ENCODE results near the gene HS6ST3.

The HS6ST3 gene

GRCh38 chr13:96492766-96493165, 402.9 kb downstream of the HS6ST3 start:
- no peaks in the 10 kb centered on the region for H4K20me1 ChIP-seq (ENCODE audit: insufficient read depth, low read length)
- no peak overlapping the region for H3K4me2 ChIP-seq (ENCODE audit: insufficient read depth, low read length)
- no peaks in the 10 kb centered on the region for H3K27me3 ChIP-seq (ENCODE audit: insufficient read depth, low read length, poor library complexity)
- ATAC-seq (ENCODE audit: insufficient read depth, low read depth) (no peak), DNase-seq (no peak)
- no peaks in the 10 kb centered on the region for H3K9me3 ChIP-seq (ENCODE audit: insufficient read depth, low read length, severe bottlenecking)
- TF ChIP-seq, protein P1, sequence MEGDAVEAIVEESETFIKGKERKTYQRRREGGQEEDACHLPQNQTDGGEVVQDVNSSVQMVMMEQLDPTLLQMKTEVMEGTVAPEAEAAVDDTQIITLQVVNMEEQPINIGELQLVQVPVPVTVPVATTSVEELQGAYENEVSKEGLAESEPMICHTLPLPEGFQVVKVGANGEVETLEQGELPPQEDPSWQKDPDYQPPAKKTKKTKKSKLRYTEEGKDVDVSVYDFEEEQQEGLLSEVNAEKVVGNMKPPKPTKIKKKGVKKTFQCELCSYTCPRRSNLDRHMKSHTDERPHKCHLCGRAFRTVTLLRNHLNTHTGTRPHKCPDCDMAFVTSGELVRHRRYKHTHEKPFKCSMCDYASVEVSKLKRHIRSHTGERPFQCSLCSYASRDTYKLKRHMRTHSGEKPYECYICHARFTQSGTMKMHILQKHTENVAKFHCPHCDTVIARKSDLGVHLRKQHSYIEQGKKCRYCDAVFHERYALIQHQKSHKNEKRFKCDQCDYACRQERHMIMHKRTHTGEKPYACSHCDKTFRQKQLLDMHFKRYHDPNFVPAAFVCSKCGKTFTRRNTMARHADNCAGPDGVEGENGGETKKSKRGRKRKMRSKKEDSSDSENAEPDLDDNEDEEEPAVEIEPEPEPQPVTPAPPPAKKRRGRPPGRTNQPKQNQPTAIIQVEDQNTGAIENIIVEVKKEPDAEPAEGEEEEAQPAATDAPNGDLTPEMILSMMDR (IDR thresholded peaks at IDR 0.05; ENCODE audit: borderline replicate concordance, extremely low read depth, low read length, poor library complexity, severe bottlenecking), result no peak
- TF ChIP-seq EZH2 (IDR thresholded peaks at IDR 0.05; ENCODE audit: borderline replicate concordance, low read depth, low read length, severe bottlenecking), result no peak
- H3K9ac ChIP-seq (ENCODE audit: low read depth, low read length), result no peak overlapping the region
- H3K4me3 ChIP-seq (ENCODE audit: low read depth in 1 of 2, low read length in 2 of 2), result no peak overlapping the region
- no peaks in the 10 kb centered on the region for H3K79me2 ChIP-seq (ENCODE audit: insufficient read depth, low read length)
- no peak overlapping the region for H3K27ac ChIP-seq (ENCODE audit: low read length)
- H2AFZ ChIP-seq (ENCODE audit: low read depth, low read length), result no peak overlapping the region
- H3K4me1 ChIP-seq (ENCODE audit: insufficient read depth, low read length), result no peaks in the 10 kb centered on the region
- no peaks in the 10 kb centered on the region for H3K36me3 ChIP-seq (ENCODE audit: insufficient read depth, low read length)

DNA sequence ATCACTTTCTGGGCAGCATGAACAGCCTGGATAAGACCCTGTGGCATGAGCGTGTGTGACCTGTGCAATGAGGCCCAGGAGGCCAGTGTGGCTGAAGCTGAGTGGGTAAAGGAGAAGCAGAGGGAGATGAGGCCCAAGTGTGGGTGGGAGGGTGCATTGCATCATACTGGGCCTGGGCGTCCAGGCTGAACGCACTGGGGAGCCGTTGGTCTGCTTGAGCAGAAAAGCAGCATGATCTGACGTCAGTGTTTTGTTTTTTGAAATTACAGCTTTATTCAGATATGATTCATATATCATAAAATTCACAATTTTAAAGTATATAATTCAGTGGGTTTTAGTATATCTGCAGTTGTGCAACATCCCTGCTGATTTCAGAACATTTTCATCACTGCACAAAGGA, 409.7 kb downstream of the HS6ST3 start:
- Histone ChIP-seq H3K4me3 (ENCODE audit: low read depth in 1 of 2, low read length in 2 of 2) (no peak overlapping the region), H3K79me2 (ENCODE audit: insufficient read depth, low read length) (no peaks in the 10 kb centered on the region), H3K4me2 (ENCODE audit: insufficient read depth, low read length) (no peak overlapping the region), H3K9ac (ENCODE audit: low read depth, low read length) (no peak overlapping the region), H3K27me3 (ENCODE audit: insufficient read depth, low read length, poor library complexity) (no peaks in the 10 kb centered on the region), H2AFZ (ENCODE audit: low read depth, low read length) (no peak overlapping the region), H3K27ac (ENCODE audit: low read length) (no peak overlapping the region), H4K20me1 (ENCODE audit: insufficient read depth, low read length) (no peaks in the 10 kb centered on the region), H3K4me1 (ENCODE audit: insufficient read depth, low read length) (no peaks in the 10 kb centered on the region), H3K36me3 (ENCODE audit: insufficient read depth, low read length) (no peaks in the 10 kb centered on the region), H3K9me3 (ENCODE audit: insufficient read depth, low read length, severe bottlenecking) (no peaks in the 10 kb centered on the region)
- TF ChIP-seq, protein P1 (IDR thresholded peaks at IDR 0.05; ENCODE audit: borderline replicate concordance, extremely low read depth, low read length, poor library complexity, severe bottlenecking), result no peak
- TF ChIP-seq EZH2 (IDR thresholded peaks at IDR 0.05; ENCODE audit: borderline replicate concordance, low read depth, low read length, severe bottlenecking), result no peak
- no peak for ATAC-seq (ENCODE audit: insufficient read depth, low read depth)
- no peak for DNase-seq

GRCh38 chr13:96500953-96501352, 411.0 kb downstream of the HS6ST3 start:
- no peak for ATAC-seq (ENCODE audit: insufficient read depth, low read depth)
- H3K4me3 ChIP-seq (ENCODE audit: low read depth in 1 of 2, low read length in 2 of 2), result no peak overlapping the region

More at GRCh38 chr13:96500953-96501352, 411.0 kb downstream of the HS6ST3 start:
- no peaks in the 10 kb centered on the region for H3K36me3 ChIP-seq (ENCODE audit: insufficient read depth, low read length)
- H4K20me1 ChIP-seq (ENCODE audit: insufficient read depth, low read length), result no peaks in the 10 kb centered on the region
- DNase-seq, result no peak
- H3K9me3 ChIP-seq (ENCODE audit: insufficient read depth, low read length, severe bottlenecking), result no peaks in the 10 kb centered on the region
- no peak overlapping the region for H3K4me2 ChIP-seq (ENCODE audit: insufficient read depth, low read length)
- H3K4me1 ChIP-seq (ENCODE audit: insufficient read depth, low read length), result no peaks in the 10 kb centered on the region
- H3K27me3 ChIP-seq (ENCODE audit: insufficient read depth, low read length, poor library complexity), result no peaks in the 10 kb centered on the region
- TF ChIP-seq, protein P1 (IDR thresholded peaks at IDR 0.05; ENCODE audit: borderline replicate concordance, extremely low read depth, low read length, poor library complexity, severe bottlenecking), result no peak
- no peak for TF ChIP-seq EZH2 (IDR thresholded peaks at IDR 0.05; ENCODE audit: borderline replicate concordance, low read depth, low read length, severe bottlenecking)
- no peak overlapping the region for H3K9ac ChIP-seq (ENCODE audit: low read depth, low read length)
- no peak overlapping the region for H2AFZ ChIP-seq (ENCODE audit: low read depth, low read length)
- no peaks in the 10 kb centered on the region for H3K79me2 ChIP-seq (ENCODE audit: insufficient read depth, low read length)
- H3K27ac ChIP-seq (ENCODE audit: low read length), result no peak overlapping the region

Measured in DND-41 (cell line).